Epithelial cell of esophagus (primary cell): ENCODE measurements around the gene KCNIP1.

Experiments used
- DNase-seq: peaks from one replicate; pipeline ENCODE4 v3.0.0; 2010; ENCODE audit warnings: low read depth
- H3K4me3 ChIP-seq: 2 replicates; pipeline ENCODE4 v1.5.1; 2011; ENCODE audit warnings: mild to moderate bottlenecking, low read length, control low read depth
- CTCF ChIP-seq: IDR thresholded peaks from 2 replicates; pipeline ENCODE4 v1.5.1; 2011; ENCODE audit warnings: low read depth, mild to moderate bottlenecking, low read length, control low read depth, inconsistent platforms; ENCODE audit not compliant: insufficient read depth; ENCODE audit errors: missing control alignments

The KCNIP1 gene

GRCh38 chr5:170697031-170697430, 193.2 kb downstream of the KCNIP1 start:
- DNase-seq: no peak
- H3K4me3 ChIP-seq: no peak overlapping the region
- TF ChIP-seq CTCF: no peak

- no peak for TF ChIP-seq CTCF
- no peak for DNase-seq
- no peak overlapping the region for H3K4me3 ChIP-seq
Measured at GRCh38 chr5:170700503-170700902, 196.7 kb downstream of the KCNIP1 start.

GRCh38 chr5:170701334-170701733, 197.5 kb downstream of the KCNIP1 start:
- no peak for DNase-seq
- TF ChIP-seq CTCF: no peak
- no peak overlapping the region for H3K4me3 ChIP-seq

GRCh38 chr5:170704417-170705192, 200.8 kb downstream of the KCNIP1 start:
- no peak for TF ChIP-seq CTCF
- no peak overlapping the region for H3K4me3 ChIP-seq
- no peak for DNase-seq

GRCh38 chr5:170709640-170710039, 205.8 kb downstream of the KCNIP1 start:
- no peak overlapping the region for H3K4me3 ChIP-seq
- no peak for TF ChIP-seq CTCF
- no peak for DNase-seq

GRCh38 chr5:170711300-170711699, 207.5 kb downstream of the KCNIP1 start:
- DNase-seq: no peak

More at GRCh38 chr5:170711300-170711699, 207.5 kb downstream of the KCNIP1 start:
- TF ChIP-seq CTCF: no peak
- H3K4me3 ChIP-seq: no peak overlapping the region
